H9 (cell line): ENCODE data around the gene UNK. TPM values are rescaled to one million over a fixed set of nuclear protein-coding genes. Genes with fewer than 3 reads are reported as not detected.
A peak's percentile ranks its signal among the peaks of the same experiment; 100 is the strongest.

Experiments
- DNase-seq: peaks from one replicate; pipeline ENCODE4 v3.0.0-alpha.2; 2017
- H2AFZ ChIP-seq: one replicate; pipeline ENCODE4 v1.6.1; 2013; ENCODE audit warnings: mild to moderate bottlenecking, low read length, control low read depth, moderate library complexity
- H2AK5ac ChIP-seq: 2 replicates; pipeline ENCODE4 v1.6.1; 2013; ENCODE audit warnings: low read length, control low read depth, mixed read lengths; ENCODE audit not compliant: insufficient read length
- H2BK120ac ChIP-seq: one replicate; pipeline ENCODE4 v1.6.1; 2013; ENCODE audit warnings: low read depth, mild to moderate bottlenecking, low read length, control low read depth, inconsistent platforms; ENCODE audit not compliant: poor library complexity, severe bottlenecking
- H2BK12ac ChIP-seq: 2 replicates; pipeline ENCODE4 v1.6.1; 2013; ENCODE audit warnings: low read length, control low read depth, mixed read lengths, low read depth; ENCODE audit not compliant: insufficient read length
- H2BK15ac ChIP-seq: 2 replicates; pipeline ENCODE4 v1.6.1; 2013; ENCODE audit warnings: low read depth, low read length, control low read depth
- H2BK20ac ChIP-seq: one replicate; pipeline ENCODE4 v1.6.1; 2013; ENCODE audit warnings: low read depth, mild to moderate bottlenecking, low read length, control low read depth, inconsistent platforms; ENCODE audit not compliant: poor library complexity, severe bottlenecking
- H2BK5ac ChIP-seq: 2 replicates; pipeline ENCODE4 v1.6.1; 2013; ENCODE audit warnings: low read length, control low read depth, mixed read lengths; ENCODE audit not compliant: insufficient read length
- H3K14ac ChIP-seq: 2 replicates; pipeline ENCODE4 v1.6.1; 2013; ENCODE audit warnings: low read length, control low read depth; ENCODE audit not compliant: insufficient read depth
- H3K18ac ChIP-seq: 2 replicates; pipeline ENCODE4 v1.6.1; 2013; ENCODE audit warnings: low read depth, mild to moderate bottlenecking, mixed read lengths, low read length, control low read depth; ENCODE audit not compliant: insufficient read length
- H3K23ac ChIP-seq: 2 replicates; pipeline ENCODE4 v1.6.1; 2013; ENCODE audit warnings: low read length, control low read depth, mixed read lengths, low read depth; ENCODE audit not compliant: insufficient read length
- H3K23me2 ChIP-seq: 2 replicates; pipeline ENCODE4 v1.6.1; 2013; ENCODE audit warnings: low read depth, mild to moderate bottlenecking, mixed read lengths, low read length, control low read depth; ENCODE audit not compliant: insufficient read length, poor library complexity, severe bottlenecking
- H3K27ac ChIP-seq: 2 replicates; pipeline ENCODE4 v1.5.1; 2013; ENCODE audit warnings: low read length, control low read depth, mixed read lengths, low read depth; ENCODE audit not compliant: insufficient read length
- H3K27me3 ChIP-seq: 2 replicates; pipeline ENCODE4 v1.6.1; 2013; ENCODE audit warnings: low read length, control low read depth, inconsistent platforms; ENCODE audit not compliant: insufficient read depth
- H3K4ac ChIP-seq: 2 replicates; pipeline ENCODE4 v1.6.1; 2013; ENCODE audit warnings: low read depth, mild to moderate bottlenecking, control low read depth, inconsistent platforms, low read length, moderate library complexity
- H3K4me1 ChIP-seq: 2 replicates; pipeline ENCODE4 v1.6.1; 2013; ENCODE audit warnings: low read length, control low read depth, inconsistent platforms; ENCODE audit not compliant: insufficient read depth
- H3K4me2 ChIP-seq: 2 replicates; pipeline ENCODE4 v1.6.1; 2013; ENCODE audit warnings: low read length, control low read depth, mixed read lengths; ENCODE audit not compliant: insufficient read length, insufficient read depth
- H3K56ac ChIP-seq: 2 replicates; pipeline ENCODE4 v1.6.1; 2013; ENCODE audit warnings: low read depth, mild to moderate bottlenecking, mixed read lengths, low read length, control low read depth; ENCODE audit not compliant: insufficient read length
- H3K79me1 ChIP-seq: 2 replicates; pipeline ENCODE4 v1.6.1; 2013; ENCODE audit warnings: low read depth, mild to moderate bottlenecking, moderate library complexity, low read length, control low read depth, inconsistent platforms; ENCODE audit not compliant: insufficient read depth, poor library complexity, severe bottlenecking
- H3K79me2 ChIP-seq: 2 replicates; pipeline ENCODE4 v1.6.1; 2013; ENCODE audit warnings: low read length, control low read depth, inconsistent platforms; ENCODE audit not compliant: insufficient read depth
- H3K9ac ChIP-seq: 2 replicates; pipeline ENCODE4 v1.6.1; 2013; ENCODE audit warnings: low read length, control low read depth, mixed read lengths; ENCODE audit not compliant: insufficient read length; ENCODE audit errors: extremely low read depth
- H3K9me3 ChIP-seq: one replicate; pipeline ENCODE4 v1.6.1; 2013; ENCODE audit warnings: low read depth, low read length, inconsistent platforms; ENCODE audit not compliant: control insufficient read depth
- H3T11ph ChIP-seq: one replicate; pipeline ENCODE4 v1.6.1; 2013; ENCODE audit warnings: mild to moderate bottlenecking, low read length, control low read depth, inconsistent platforms
- H4K20me1 ChIP-seq: one replicate; pipeline ENCODE4 v1.6.1; 2013; ENCODE audit not compliant: control insufficient read depth, insufficient read length, insufficient read depth
- H4K5ac ChIP-seq: 2 replicates; pipeline ENCODE4 v1.6.1; 2013; ENCODE audit warnings: low read depth, mild to moderate bottlenecking, mixed read lengths, low read length, control low read depth; ENCODE audit not compliant: insufficient read length
- H4K8ac ChIP-seq: replicated peaks from 2 replicates; pipeline ENCODE4 v1.6.1; 2013; ENCODE audit warnings: low read length, control low read depth, mixed read lengths, low read depth; ENCODE audit not compliant: insufficient read length
- H4K91ac ChIP-seq: 2 replicates; pipeline ENCODE4 v1.6.1; 2013; ENCODE audit warnings: low read depth, mild to moderate bottlenecking, moderate library complexity, mixed read lengths, low read length, control low read depth; ENCODE audit not compliant: insufficient read length
- H3K27ac Mint-ChIP-seq, 3 experiments: 2 replicates in 2 of 3; 3 replicates in 1 of 3; pipeline ENCODE4 v1.8.0; 2020 to 2021; ENCODE audit warnings: mixed read lengths in 3 of 3, mild to moderate bottlenecking in 1 of 3, moderate library complexity in 1 of 3
- H3K27me3 Mint-ChIP-seq: 2 replicates; pipeline ENCODE4 v1.8.0; 2021; ENCODE audit warnings: low read depth, mild to moderate bottlenecking, moderate library complexity, mixed read lengths
- H3K36me3 Mint-ChIP-seq, 3 experiments: 2 replicates in 2 of 3; 3 replicates in 1 of 3; pipeline ENCODE4 v1.8.0; 2020 to 2021; ENCODE audit warnings: low read depth in 3 of 3, mixed read lengths in 3 of 3; ENCODE audit not compliant: insufficient read depth in 1 of 3
- H3K4me1 Mint-ChIP-seq, 2 experiments: 2 replicates each; pipeline ENCODE4 v1.8.0; 2020; ENCODE audit warnings: mixed read lengths in 2 of 2
- H3K4me3 Mint-ChIP-seq, 2 experiments: 2 replicates in 1 of 2; 3 replicates in 1 of 2; pipeline ENCODE4 v1.8.0; 2020 to 2021; ENCODE audit warnings: mild to moderate bottlenecking in 2 of 2, mixed read lengths in 2 of 2, moderate library complexity in 1 of 2
- H3K9me3 Mint-ChIP-seq, 2 experiments: 2 replicates in 1 of 2; 3 replicates in 1 of 2; pipeline ENCODE4 v1.8.0; 2020; ENCODE audit warnings: mild to moderate bottlenecking in 2 of 2, mixed read lengths in 2 of 2, moderate library complexity in 1 of 2
- CTCF ChIP-seq: fragments of 200-600 bp; sonication (generic); conservative IDR thresholded peaks from 3 replicates; pipeline ENCODE4 v1.8.0; 2021; ENCODE audit warnings: antibody characterized with exemption, mild to moderate bottlenecking
- WGBS: extraction: QIAGEN DNeasy Blood & Tissue Kit; methylation state at CpG from one replicate; pipeline ENCODE4 v1.1.7; 2013; ENCODE audit warnings: missing lambda C conversion rate, low lambda C conversion rate, mixed read lengths; ENCODE audit not compliant: insufficient read length; ENCODE audit errors: extremely low coverage; 5-methylcytosine and 5-hydroxymethylcytosine counted together
- total RNA-seq: library from RNA; stranded (reverse); gene quantifications from 2 replicates; pipeline ENCODE4 v1.2.1, GENCODE V29; 2021

Gene UNK
- total RNA-seq, 1 experiment from 2014 or later = 36.4 TPM

DNA sequence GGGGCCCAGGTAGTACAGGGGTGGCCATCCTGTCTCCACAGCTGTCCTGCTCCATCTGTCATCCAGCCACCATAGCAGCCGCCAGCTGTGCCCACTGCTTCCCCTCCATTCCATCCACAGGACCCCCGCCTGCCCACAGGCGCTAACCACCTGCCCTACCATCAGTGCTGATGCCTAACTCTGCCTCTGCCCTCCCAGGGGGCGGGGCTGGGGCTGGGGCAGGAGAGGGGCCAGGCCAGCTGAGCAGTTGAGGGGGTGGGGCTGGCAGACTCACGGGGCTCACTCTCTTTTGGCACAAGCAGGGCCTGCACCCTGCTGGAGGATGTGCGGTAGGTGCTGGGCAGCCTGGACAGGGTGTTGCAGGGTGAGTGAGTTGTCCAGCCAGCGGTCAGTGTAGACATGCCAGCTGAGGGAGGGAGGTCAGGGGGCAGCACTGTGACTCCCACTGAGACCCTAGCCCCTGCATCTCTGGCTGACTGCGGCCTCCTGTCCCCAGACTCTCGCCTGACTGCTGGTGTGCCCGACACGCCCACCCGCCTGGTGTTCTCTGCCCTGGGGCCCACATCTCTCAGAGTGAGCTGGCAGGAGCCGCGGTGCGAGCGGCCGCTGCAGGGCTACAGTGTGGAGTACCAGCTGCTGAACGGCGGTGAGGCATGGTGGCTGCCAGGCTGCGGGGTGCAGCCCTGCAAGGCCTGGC, 29.3 kb upstream of the UNK start:
- H3K18ac ChIP-seq = no peak overlapping the region
- no peak overlapping the region for H2AK5ac ChIP-seq
- H3K4me1 Mint-ChIP-seq = peaks cover 8 to 17% of the 10 kb centered on the region in 2 experiments
- H3K36me3 Mint-ChIP-seq = peaks cover 0 to 2% (median 0%) of the 10 kb centered on the region in 3 experiments; a peak in 1 of 7 replicates
- H4K8ac ChIP-seq = no peak overlapping the region
- DNase-seq = peak; percentile 60
- no peaks in the 10 kb centered on the region; a peak in 1 of 5 replicates for H3K9me3 Mint-ChIP-seq
- H3K79me1 ChIP-seq = no peaks in the 10 kb centered on the region
- no peak overlapping the region for H3K23ac ChIP-seq
- no peak overlapping the region for H2BK5ac ChIP-seq
- no peak for TF ChIP-seq CTCF
- WGBS = no CpG with 5 or more reads among the region's 20 CpGs
- no peak overlapping the region for H2AFZ ChIP-seq
- H2BK120ac ChIP-seq = no peak overlapping the region
- H3K27me3 ChIP-seq = no peaks in the 10 kb centered on the region
- no peak overlapping the region for H3T11ph ChIP-seq
- no peak overlapping the region for H3K4ac ChIP-seq
- H2BK20ac ChIP-seq = no peak overlapping the region
- no peak overlapping the region for H4K5ac ChIP-seq
- H3K4me2 ChIP-seq = no peak overlapping the region
- H3K14ac ChIP-seq = no peak overlapping the region
- no peak overlapping the region for H3K27ac Mint-ChIP-seq
- H3K79me2 ChIP-seq = no peaks in the 10 kb centered on the region
- no peak overlapping the region for H3K27ac ChIP-seq
- no peaks in the 10 kb centered on the region; the same call in 1 of the 2 replicates for H3K4me1 ChIP-seq
- H3K4me3 Mint-ChIP-seq = no peak overlapping the region; a peak in 1 of 5 replicates
- H3K9ac ChIP-seq = no peak overlapping the region
- no peaks in the 10 kb centered on the region for H3K9me3 ChIP-seq
- H2BK12ac ChIP-seq = no peak overlapping the region
- no peaks in the 10 kb centered on the region for H4K20me1 ChIP-seq
- no peak overlapping the region for H4K91ac ChIP-seq
- no peak overlapping the region for H2BK15ac ChIP-seq
- H3K56ac ChIP-seq = no peak overlapping the region
- peaks cover 12% of the 10 kb centered on the region for H3K27me3 Mint-ChIP-seq
- H3K23me2 ChIP-seq = peaks cover 3% of the 10 kb centered on the region
